B cell (primary cell): Measurements from ENCODE around the gene ITGA7.

Experiments used
- CTCF ChIP-seq: fragments of 200-600 bp; IDR thresholded peaks from one replicate; pipeline ENCODE4 v1.8.0; 2022; ENCODE audit warnings: antibody characterized with exemption, mild to moderate bottlenecking
- EZH2 ChIP-seq: IDR thresholded peaks from 2 replicates; pipeline ENCODE4 v1.6.1; 2012; ENCODE audit warnings: borderline replicate concordance, low read depth, mild to moderate bottlenecking, moderate library complexity, low read length; ENCODE audit not compliant: insufficient read depth, poor library complexity, severe bottlenecking

GRCh38 chr12:55732288-55732687 is 24.6 kb upstream of the ITGA7 start:
- TF ChIP-seq CTCF (no peak), EZH2 (no peak)
